ENCODE results near the gene TSSC4.
"Not testable (repeated sequence)": the region's sequence is repeated elsewhere in the genome, so short reads cannot be mapped to it uniquely, and the experiment has no call there.

Gene TSSC4

GRCh38 chr11:2359557-2359956 lies 41.0 kb upstream of the TSSC4 start:
- TF ChIP-seq, protein P1, sequence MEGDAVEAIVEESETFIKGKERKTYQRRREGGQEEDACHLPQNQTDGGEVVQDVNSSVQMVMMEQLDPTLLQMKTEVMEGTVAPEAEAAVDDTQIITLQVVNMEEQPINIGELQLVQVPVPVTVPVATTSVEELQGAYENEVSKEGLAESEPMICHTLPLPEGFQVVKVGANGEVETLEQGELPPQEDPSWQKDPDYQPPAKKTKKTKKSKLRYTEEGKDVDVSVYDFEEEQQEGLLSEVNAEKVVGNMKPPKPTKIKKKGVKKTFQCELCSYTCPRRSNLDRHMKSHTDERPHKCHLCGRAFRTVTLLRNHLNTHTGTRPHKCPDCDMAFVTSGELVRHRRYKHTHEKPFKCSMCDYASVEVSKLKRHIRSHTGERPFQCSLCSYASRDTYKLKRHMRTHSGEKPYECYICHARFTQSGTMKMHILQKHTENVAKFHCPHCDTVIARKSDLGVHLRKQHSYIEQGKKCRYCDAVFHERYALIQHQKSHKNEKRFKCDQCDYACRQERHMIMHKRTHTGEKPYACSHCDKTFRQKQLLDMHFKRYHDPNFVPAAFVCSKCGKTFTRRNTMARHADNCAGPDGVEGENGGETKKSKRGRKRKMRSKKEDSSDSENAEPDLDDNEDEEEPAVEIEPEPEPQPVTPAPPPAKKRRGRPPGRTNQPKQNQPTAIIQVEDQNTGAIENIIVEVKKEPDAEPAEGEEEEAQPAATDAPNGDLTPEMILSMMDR (IDR thresholded peaks at IDR 0.05; ENCODE audit: insufficient read depth, missing control alignments), result no peak
- FAIRE-seq, result no peak
- no peak for DNase-seq (ENCODE audit: insufficient read length, low spot score)

DNA sequence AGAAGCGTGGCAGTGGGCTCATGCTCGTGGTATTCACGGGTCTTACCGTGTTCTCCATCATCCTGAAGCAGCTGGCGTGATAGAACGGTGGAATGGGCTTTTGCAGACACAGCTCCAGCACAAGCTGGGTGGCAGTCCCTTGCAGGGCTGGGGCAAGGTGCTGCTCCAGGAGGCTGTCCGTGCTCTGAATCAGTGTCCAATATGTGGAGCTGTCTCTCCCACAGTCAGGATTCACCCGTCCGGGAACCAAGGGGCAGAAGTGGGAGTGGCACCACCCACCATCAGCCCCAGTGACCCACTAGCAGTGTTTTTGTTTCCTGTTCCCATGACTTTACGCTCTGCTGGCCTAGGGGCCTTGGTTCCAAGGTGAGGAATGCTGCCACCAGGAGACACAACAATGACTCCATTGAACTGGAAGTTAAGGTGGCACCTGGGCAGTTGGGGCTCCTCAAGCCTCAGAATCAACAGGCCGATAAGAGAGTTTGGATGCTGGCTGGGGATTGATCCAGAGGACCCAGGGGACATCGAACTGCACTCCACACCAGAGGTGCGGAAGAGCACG lies 40.4 kb upstream of the TSSC4 start:
- no peak for FAIRE-seq
- TF ChIP-seq, protein P1 (IDR thresholded peaks at IDR 0.05; ENCODE audit: insufficient read depth, missing control alignments), result no peak
- no peak for DNase-seq (ENCODE audit: insufficient read length, low spot score)

DNA sequence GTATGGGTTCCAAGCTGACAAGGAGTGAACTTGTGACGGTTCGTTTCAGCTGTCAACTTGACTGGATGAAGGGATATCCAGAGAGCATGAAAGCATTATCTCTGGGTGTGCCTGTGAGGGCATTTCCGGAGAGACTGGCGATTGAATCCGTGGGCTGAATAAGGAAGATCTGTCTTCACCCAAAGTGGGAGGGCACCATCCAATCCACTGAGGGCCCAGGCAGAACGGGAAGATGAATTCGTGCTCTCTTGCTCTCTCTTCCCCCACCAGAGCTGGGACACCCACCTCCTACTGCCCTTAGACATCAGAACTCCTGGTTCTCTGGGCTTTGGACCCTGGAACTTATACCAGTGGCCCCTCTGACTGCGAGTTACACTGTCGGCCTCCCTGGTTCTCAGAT lies 39.0 kb upstream of the TSSC4 start:
- no peak for FAIRE-seq
- TF ChIP-seq, protein P1 (IDR thresholded peaks at IDR 0.05; ENCODE audit: insufficient read depth, missing control alignments), result no peak
- DNase-seq (ENCODE audit: insufficient read length, low spot score), result no peak

- DNase-seq (ENCODE audit: insufficient read length, low spot score), result no peak
- TF ChIP-seq, protein P1 (IDR thresholded peaks at IDR 0.05; ENCODE audit: insufficient read depth, missing control alignments), result no peak
Observed at GRCh38 chr11:2362414-2362813, 38.1 kb upstream of the TSSC4 start.

DNA sequence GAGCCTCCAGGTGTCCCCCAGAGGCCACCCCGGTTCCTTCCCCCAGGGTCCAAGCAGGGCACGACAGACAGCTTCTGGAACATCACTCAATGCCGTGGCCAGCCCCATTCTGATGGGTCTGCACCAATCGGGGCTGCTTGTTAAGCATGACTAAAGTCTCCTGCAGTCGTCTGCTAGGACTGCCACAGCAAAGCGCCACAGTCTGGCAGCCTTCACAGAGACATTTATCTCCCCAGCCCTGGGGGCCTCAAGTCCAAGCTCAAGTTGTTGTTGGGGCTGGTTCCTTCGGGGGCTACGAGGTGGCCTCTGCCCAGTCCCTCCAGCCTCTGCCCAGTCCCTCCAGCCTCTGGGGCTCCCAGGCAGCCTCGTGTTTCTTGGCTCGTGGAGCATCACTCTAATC lies 37.4 kb upstream of the TSSC4 start:
- DNase-seq (ENCODE audit: insufficient read length, low spot score) (no peak), FAIRE-seq (no peak)
- TF ChIP-seq, protein P1 (IDR thresholded peaks at IDR 0.05; ENCODE audit: insufficient read depth, missing control alignments), result no peak

More at GRCh38 chr11:2362414-2362813, 38.1 kb upstream of the TSSC4 start:
- FAIRE-seq, result no peak

GRCh38 chr11:2363577-2364370 lies 36.8 kb upstream of the TSSC4 start:
- TF ChIP-seq, protein P1 (IDR thresholded peaks at IDR 0.05; ENCODE audit: insufficient read depth, missing control alignments), result no peak
- FAIRE-seq, result no peak
- DNase-seq (ENCODE audit: insufficient read length, low spot score), result no peak

DNA sequence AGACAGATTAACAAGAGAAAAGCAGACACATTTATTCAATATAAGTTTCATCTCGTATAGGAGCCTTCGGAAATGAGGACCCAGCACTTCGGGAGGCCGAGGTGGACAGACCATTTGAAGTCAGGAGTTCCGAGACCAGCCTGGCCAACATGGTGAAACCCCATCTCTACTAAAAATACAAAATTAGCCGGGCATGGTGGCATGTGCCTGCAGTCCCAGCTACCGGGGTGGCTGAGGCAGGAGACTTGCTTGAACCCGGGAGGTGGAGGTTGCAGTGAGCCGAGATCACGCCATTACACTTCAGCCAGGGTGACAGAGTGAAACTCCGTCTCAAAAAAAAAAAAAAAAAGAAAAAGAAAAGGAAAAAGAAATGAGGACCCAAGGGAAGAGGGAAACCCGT lies 36.2 kb upstream of the TSSC4 start:
- DNase-seq (ENCODE audit: insufficient read length, low spot score); FAIRE-seq: not testable (repeated sequence)

All from D721Med (cell line).